SK-N-SH treated with all-trans-retinoic acid at 6 μM for 48 hours (cell line): ENCODE data around the gene ADIPOR2.
"Not testable (repeated sequence)": the region's sequence is repeated elsewhere in the genome, so short reads cannot be mapped to it uniquely, and the experiment has no call there.

Experiments
- ATAC-seq: fragments of 200-7000 bp; cut with Tn5 transposase; 3 replicates; pipeline ENCODE4 v1.9.1; 2020; ENCODE audit warnings: mild to moderate bottlenecking, moderate library complexity
- BACH2 ChIP-seq: fragments of 250-450 bp; sonication (Bioruptor Pico); IDR thresholded peaks from 2 replicates; pipeline ENCODE4 v1.9.0; 2021; ENCODE audit warnings: mild to moderate bottlenecking, borderline replicate concordance
- CREB5 ChIP-seq: fragments of 250-450 bp; sonication (Bioruptor Pico); IDR thresholded peaks from 2 replicates; pipeline ENCODE4 v1.5.1; 2020; ENCODE audit warnings: low read depth, mild to moderate bottlenecking, moderate library complexity
- ISL1 ChIP-seq: fragments of 250-450 bp; sonication (Bioruptor Pico); IDR thresholded peaks from 2 replicates; pipeline ENCODE4 v2.1.2; 2022; ENCODE audit warnings: mild to moderate bottlenecking, moderate library complexity
- OSR1 ChIP-seq: fragments of 250-450 bp; sonication (Bioruptor Pico); IDR thresholded peaks from 2 replicates; pipeline ENCODE4 v1.8.0; 2022; ENCODE audit warnings: moderate library complexity, mild to moderate bottlenecking, inconsistent platforms
- PPARA ChIP-seq: fragments of 250-450 bp; sonication (Bioruptor Pico); IDR thresholded peaks from 2 replicates; pipeline ENCODE4 v1.5.0; 2020; ENCODE audit warnings: mild to moderate bottlenecking, borderline replicate concordance
- SNAI2 ChIP-seq: fragments of 250-450 bp; sonication (Bioruptor Pico); IDR thresholded peaks from 2 replicates; pipeline ENCODE4 v1.5.0; 2020; ENCODE audit warnings: mild to moderate bottlenecking, moderate library complexity
- TCF4 ChIP-seq: fragments of 250-450 bp; sonication (Bioruptor Pico); IDR thresholded peaks from 2 replicates; pipeline ENCODE4 v1.8.0; 2021; ENCODE audit warnings: mild to moderate bottlenecking, moderate library complexity, borderline replicate concordance
- TOX ChIP-seq: fragments of 250-450 bp; sonication (Bioruptor Pico); IDR thresholded peaks from 2 replicates; pipeline ENCODE4 v1.8.0; 2021; ENCODE audit warnings: mild to moderate bottlenecking, moderate library complexity, borderline replicate concordance
- ZC3H10 ChIP-seq: fragments of 250-450 bp; sonication (Bioruptor Pico); IDR thresholded peaks from 2 replicates; pipeline ENCODE4 v1.5.1; 2021; ENCODE audit warnings: mild to moderate bottlenecking, moderate library complexity
- ZFP3 ChIP-seq: fragments of 250-450 bp; sonication (Bioruptor Pico); IDR thresholded peaks from 2 replicates; pipeline ENCODE4 v1.5.0; 2020; ENCODE audit warnings: mild to moderate bottlenecking, moderate library complexity
- ZFP30 ChIP-seq: fragments of 450-650 bp; formaldehyde crosslinking; IDR thresholded peaks from 2 replicates; pipeline ENCODE4 v1.5.0; 2022; ENCODE audit warnings: mild to moderate bottlenecking, moderate library complexity
- ZNF8 ChIP-seq: fragments of 450-650 bp; formaldehyde crosslinking; IDR thresholded peaks from 2 replicates; pipeline ENCODE4 v1.5.0; 2020; ENCODE audit warnings: mild to moderate bottlenecking, moderate library complexity
- TF ChIP-seq, protein P1 (sequence below): fragments of 250-450 bp; sonication (Bioruptor Pico); IDR thresholded peaks from 2 replicates; pipeline ENCODE4 v1.8.0; 2021; ENCODE audit warnings: low read depth, mild to moderate bottlenecking, moderate library complexity, borderline replicate concordance
- TF ChIP-seq, protein P2 (sequence below): fragments of 250-450 bp; sonication (Bioruptor Pico); IDR thresholded peaks from 2 replicates; pipeline ENCODE4 v1.5.0; 2020; ENCODE audit warnings: mild to moderate bottlenecking, moderate library complexity
- TF ChIP-seq, protein P3 (sequence below): fragments of 250-450 bp; sonication (Bioruptor Pico); IDR thresholded peaks from 2 replicates; pipeline ENCODE4 v1.8.0; 2020; ENCODE audit warnings: mild to moderate bottlenecking, moderate library complexity, borderline replicate concordance

Gene ADIPOR2

DNA sequence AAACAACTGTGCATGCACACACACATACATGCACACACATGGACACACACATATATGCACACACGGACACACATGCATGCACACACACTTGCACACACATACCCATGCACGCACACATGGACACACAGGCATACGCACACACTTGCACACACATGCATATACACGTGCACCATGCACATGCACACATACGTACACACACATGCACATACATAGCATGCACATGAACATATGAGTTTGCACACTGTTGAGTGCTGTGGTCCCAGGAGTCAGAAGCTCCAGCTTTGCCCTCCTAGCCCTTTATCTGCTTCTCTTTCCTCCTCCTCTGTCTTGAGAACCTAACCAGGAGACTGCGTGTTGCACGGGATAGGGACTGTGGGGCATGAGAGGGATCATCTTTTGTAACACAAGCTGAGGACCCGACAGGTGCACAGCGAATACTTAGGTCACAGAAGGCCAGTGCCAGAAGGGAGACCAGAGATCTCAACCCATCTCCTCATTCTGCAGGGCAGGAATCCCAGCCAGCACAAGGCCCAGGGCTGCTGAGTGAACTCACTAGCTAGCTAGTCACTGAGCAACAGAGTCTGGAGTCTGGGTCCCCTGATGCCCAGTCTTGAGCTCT is 126.0 kb downstream of the ADIPOR2 start:
- ATAC-seq: no peak
- TF ChIP-seq ISL1 (CRISPR knock-in tag) (no peak), TOX (CRISPR knock-in tag) (no peak), ZNF8 (no peak), OSR1 (no peak), BACH2 (CRISPR knock-in tag) (no peak), ZFP3 (CRISPR knock-in tag) (no peak), SNAI2 (no peak), TCF4 (CRISPR knock-in tag) (no peak), PPARA (CRISPR knock-in tag) (no peak), ZFP30 (CRISPR knock-in tag) (no peak)
- TF ChIP-seq, protein P1, sequence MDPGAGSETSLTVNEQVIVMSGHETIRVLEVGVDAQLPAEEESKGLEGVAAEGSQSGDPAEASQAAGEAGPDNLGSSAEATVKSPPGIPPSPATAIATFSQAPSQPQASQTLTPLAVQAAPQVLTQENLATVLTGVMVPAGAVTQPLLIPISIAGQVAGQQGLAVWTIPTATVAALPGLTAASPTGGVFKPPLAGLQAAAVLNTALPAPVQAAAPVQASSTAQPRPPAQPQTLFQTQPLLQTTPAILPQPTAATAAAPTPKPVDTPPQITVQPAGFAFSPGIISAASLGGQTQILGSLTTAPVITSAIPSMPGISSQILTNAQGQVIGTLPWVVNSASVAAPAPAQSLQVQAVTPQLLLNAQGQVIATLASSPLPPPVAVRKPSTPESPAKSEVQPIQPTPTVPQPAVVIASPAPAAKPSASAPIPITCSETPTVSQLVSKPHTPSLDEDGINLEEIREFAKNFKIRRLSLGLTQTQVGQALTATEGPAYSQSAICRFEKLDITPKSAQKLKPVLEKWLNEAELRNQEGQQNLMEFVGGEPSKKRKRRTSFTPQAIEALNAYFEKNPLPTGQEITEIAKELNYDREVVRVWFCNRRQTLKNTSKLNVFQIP (CRISPR knock-in tag): no peak
- TF ChIP-seq, all 23 proteins: peak for 0

DNA sequence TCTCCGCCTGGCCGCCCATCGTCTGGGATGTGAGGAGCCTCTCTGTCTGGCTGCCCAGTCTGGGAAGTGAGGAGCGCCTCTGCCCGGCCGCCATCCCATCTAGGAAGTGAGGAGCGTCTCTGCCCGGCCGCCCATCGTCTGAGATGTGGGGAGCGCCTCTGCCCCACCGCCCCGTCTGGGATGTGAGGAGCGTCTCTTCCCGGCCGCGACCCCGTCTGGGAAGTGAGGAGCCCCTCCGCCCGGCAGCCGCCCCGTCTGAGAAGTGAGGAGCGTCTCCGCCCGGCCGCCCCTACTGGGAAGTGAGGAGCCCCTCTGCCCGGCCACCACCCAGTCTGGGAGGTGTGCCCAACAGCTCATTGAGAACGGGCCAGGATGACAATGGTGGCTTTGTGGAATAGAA is 127.1 kb downstream of the ADIPOR2 start:
- not testable (repeated sequence) for ATAC-seq

- no peak for TF ChIP-seq BACH2 (CRISPR knock-in tag)
- no peak for TF ChIP-seq ZC3H10 (CRISPR knock-in tag)
- no peak for TF ChIP-seq TOX (CRISPR knock-in tag)
- TF ChIP-seq, protein P1 (CRISPR knock-in tag): no peak
- TF ChIP-seq OSR1: no peak
- TF ChIP-seq, protein P2, sequence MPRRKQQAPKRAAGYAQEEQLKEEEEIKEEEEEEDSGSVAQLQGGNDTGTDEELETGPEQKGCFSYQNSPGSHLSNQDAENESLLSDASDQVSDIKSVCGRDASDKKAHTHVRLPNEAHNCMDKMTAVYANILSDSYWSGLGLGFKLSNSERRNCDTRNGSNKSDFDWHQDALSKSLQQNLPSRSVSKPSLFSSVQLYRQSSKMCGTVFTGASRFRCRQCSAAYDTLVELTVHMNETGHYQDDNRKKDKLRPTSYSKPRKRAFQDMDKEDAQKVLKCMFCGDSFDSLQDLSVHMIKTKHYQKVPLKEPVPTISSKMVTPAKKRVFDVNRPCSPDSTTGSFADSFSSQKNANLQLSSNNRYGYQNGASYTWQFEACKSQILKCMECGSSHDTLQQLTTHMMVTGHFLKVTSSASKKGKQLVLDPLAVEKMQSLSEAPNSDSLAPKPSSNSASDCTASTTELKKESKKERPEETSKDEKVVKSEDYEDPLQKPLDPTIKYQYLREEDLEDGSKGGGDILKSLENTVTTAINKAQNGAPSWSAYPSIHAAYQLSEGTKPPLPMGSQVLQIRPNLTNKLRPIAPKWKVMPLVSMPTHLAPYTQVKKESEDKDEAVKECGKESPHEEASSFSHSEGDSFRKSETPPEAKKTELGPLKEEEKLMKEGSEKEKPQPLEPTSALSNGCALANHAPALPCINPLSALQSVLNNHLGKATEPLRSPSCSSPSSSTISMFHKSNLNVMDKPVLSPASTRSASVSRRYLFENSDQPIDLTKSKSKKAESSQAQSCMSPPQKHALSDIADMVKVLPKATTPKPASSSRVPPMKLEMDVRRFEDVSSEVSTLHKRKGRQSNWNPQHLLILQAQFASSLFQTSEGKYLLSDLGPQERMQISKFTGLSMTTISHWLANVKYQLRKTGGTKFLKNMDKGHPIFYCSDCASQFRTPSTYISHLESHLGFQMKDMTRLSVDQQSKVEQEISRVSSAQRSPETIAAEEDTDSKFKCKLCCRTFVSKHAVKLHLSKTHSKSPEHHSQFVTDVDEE (CRISPR knock-in tag): no peak
- no peak for TF ChIP-seq CREB5 (CRISPR knock-in tag)
- no peak for ATAC-seq
Observed at GRCh38 chr12:1819050-1819449, 128.2 kb downstream of the ADIPOR2 start.

GRCh38 chr12:1819571-1819970 is 128.7 kb downstream of the ADIPOR2 start:
- no peak for TF ChIP-seq PPARA (CRISPR knock-in tag)
- no peak for TF ChIP-seq ISL1 (CRISPR knock-in tag)
- TF ChIP-seq, protein P3, sequence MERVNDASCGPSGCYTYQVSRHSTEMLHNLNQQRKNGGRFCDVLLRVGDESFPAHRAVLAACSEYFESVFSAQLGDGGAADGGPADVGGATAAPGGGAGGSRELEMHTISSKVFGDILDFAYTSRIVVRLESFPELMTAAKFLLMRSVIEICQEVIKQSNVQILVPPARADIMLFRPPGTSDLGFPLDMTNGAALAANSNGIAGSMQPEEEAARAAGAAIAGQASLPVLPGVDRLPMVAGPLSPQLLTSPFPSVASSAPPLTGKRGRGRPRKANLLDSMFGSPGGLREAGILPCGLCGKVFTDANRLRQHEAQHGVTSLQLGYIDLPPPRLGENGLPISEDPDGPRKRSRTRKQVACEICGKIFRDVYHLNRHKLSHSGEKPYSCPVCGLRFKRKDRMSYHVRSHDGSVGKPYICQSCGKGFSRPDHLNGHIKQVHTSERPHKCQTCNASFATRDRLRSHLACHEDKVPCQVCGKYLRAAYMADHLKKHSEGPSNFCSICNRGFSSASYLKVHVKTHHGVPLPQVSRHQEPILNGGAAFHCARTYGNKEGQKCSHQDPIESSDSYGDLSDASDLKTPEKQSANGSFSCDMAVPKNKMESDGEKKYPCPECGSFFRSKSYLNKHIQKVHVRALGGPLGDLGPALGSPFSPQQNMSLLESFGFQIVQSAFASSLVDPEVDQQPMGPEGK (CRISPR knock-in tag): no peak
- no peak for TF ChIP-seq ZFP3 (CRISPR knock-in tag)
- TF ChIP-seq BACH2 (CRISPR knock-in tag): no peak
- ATAC-seq: no peak
